BJ (cell line): ENCODE results near the gene LOXHD1. TPM values are rescaled to one million over a fixed set of nuclear protein-coding genes. Genes with fewer than 3 reads are reported as not detected.

Experiments used
- CTCF ChIA-PET: fragments of 350-600 bp; formaldehyde crosslinking; extraction: SDS; loops from one replicate; lab custom pipeline; 2021; ENCODE audit warnings: antibody characterized with exemption, inconsistent platforms; lab: Yijun Ruan, JAX
- POLR2A ChIA-PET: fragments of 300-600 bp; sonication (Branson Sonifier 250); formaldehyde crosslinking; extraction: SDS; loops from one replicate; lab custom pipeline; 2021; ENCODE audit warnings: antibody characterized with exemption; lab: Charles Lee
- DNase-seq: peaks from one replicate; pipeline ENCODE4 v3.0.0-alpha.2; 2011; ENCODE audit warnings: low read depth
- H3K27me3 ChIP-seq: 2 replicates; pipeline ENCODE4 v1.6.0; 2011; ENCODE audit warnings: low read length; ENCODE audit not compliant: control insufficient read depth, insufficient read depth
- H3K36me3 ChIP-seq: 2 replicates; pipeline ENCODE4 v1.5.1; 2011; ENCODE audit warnings: low read length; ENCODE audit not compliant: control insufficient read depth, insufficient read depth
- H3K4me3 ChIP-seq: 2 replicates; pipeline ENCODE4 v1.5.1; 2011; ENCODE audit warnings: low read depth, mild to moderate bottlenecking, control low read depth, low read length
- CTCF ChIP-seq: IDR thresholded peaks from 2 replicates; pipeline ENCODE4 v1.5.1; 2011; ENCODE audit warnings: low read depth, mild to moderate bottlenecking, control low read depth, inconsistent platforms, low read length, moderate library complexity; ENCODE audit not compliant: insufficient read depth
- polyA plus RNA-seq: library from polyadenylated mRNA; depleted of rRNA; stranded (reverse); fragments of >200 nt; gene quantifications from 2 replicates; pipeline ENCODE4 v1.2.3, GENCODE V29; 2011

LOXHD1 gene
- polyA plus RNA-seq, 1 experiment, result not detected

GRCh38 chr18:46447792-46448191, 209.2 kb downstream of the LOXHD1 start:
- DNase-seq, result no peak
- no peak for TF ChIP-seq CTCF
- Histone ChIP-seq H3K36me3 (no peaks in the 10 kb centered on the region), H3K27me3 (no peaks in the 10 kb centered on the region), H3K4me3 (no peak overlapping the region)
- ChIA-PET POLR2A (no interaction called here), CTCF (interaction anchor here (1.1 kb wide), 1 partner anchor 15 kb away, joined by 3 read pairs; no protein-coding TSS in a partner anchor)

GRCh38 chr18:46447323-46447722, 209.7 kb downstream of the LOXHD1 start:
- POLR2A ChIA-PET, result no interaction called here
- no peak overlapping the region for H3K4me3 ChIP-seq
- TF ChIP-seq CTCF, result no peak
- CTCF ChIA-PET, result no interaction called here
- no peak for DNase-seq
- no peaks in the 10 kb centered on the region for H3K27me3 ChIP-seq
- no peaks in the 10 kb centered on the region for H3K36me3 ChIP-seq

GRCh38 chr18:46445522-46446313, 211.3 kb downstream of the LOXHD1 start:
- Histone ChIP-seq H3K4me3 (no peak overlapping the region), H3K27me3 (no peaks in the 10 kb centered on the region), H3K36me3 (no peaks in the 10 kb centered on the region)
- no peak for DNase-seq
- ChIA-PET POLR2A (no interaction called here), CTCF (no interaction called here)
- TF ChIP-seq CTCF, result no peak

- Histone ChIP-seq H3K4me3 (no peak overlapping the region), H3K36me3 (no peaks in the 10 kb centered on the region), H3K27me3 (no peaks in the 10 kb centered on the region)
- ChIA-PET POLR2A (no interaction called here), CTCF (no interaction called here)
- no peak for TF ChIP-seq CTCF
- no peak for DNase-seq
Measured at GRCh38 chr18:46439037-46439436, 218.0 kb downstream of the LOXHD1 start.

GRCh38 chr18:46437061-46437460, 220.0 kb downstream of the LOXHD1 start:
- no peak for DNase-seq
- H3K27me3 ChIP-seq, result no peaks in the 10 kb centered on the region
- CTCF ChIA-PET, result no interaction called here
- H3K36me3 ChIP-seq, result no peaks in the 10 kb centered on the region
- POLR2A ChIA-PET, result no interaction called here
- H3K4me3 ChIP-seq, result no peak overlapping the region
- no peak for TF ChIP-seq CTCF
